GM19043 (cell line): ENCODE results near the gene SPTAN1.

Experiments
- ATAC-seq: cut with Tn5 transposase; IDR thresholded peaks from one replicate; pipeline ENCODE4 v1.9.1; 2021; ENCODE audit warnings: low read depth; ENCODE audit not compliant: unreplicated experiment

SPTAN1 gene

DNA sequence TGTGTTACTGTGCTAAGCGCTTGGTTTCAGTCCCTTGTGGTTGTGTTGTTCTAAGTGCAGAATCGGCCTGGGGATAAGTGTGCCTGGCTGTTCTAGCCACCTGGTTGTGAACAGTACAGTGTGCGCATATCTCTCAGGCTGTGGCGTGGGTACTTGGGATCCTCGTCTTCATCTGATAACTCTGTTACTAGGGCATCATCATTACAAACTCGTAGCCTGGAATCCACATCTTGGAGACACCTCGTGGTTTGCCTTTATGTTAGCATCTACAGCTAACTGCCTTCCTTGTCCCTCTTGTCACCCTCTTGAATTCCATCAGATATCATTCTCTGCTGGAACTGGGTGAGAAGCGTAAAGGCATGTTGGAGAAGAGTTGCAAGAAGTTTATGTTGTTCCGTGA, 41.5 kb downstream of the SPTAN1 start:
- ATAC-seq = no peak

DNA sequence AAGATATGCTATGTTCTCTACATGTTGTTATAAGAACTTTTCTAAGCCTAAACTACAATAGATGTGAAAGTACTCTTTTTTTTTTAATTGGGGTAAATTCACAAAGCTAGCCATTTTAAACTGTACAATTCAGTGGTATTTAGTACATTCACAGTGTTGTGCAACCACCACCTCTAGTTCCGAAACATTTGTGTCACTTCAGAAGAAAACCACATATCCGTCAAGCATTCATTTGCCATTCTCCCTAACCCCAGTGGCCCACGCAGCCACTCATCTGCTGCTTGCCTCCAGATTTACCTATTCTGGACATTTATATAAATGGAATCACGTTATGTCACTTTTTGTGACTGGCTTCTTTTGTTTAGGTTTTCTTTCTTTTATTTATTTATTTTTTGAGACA, 43.1 kb downstream of the SPTAN1 start:
- ATAC-seq = no peak

DNA sequence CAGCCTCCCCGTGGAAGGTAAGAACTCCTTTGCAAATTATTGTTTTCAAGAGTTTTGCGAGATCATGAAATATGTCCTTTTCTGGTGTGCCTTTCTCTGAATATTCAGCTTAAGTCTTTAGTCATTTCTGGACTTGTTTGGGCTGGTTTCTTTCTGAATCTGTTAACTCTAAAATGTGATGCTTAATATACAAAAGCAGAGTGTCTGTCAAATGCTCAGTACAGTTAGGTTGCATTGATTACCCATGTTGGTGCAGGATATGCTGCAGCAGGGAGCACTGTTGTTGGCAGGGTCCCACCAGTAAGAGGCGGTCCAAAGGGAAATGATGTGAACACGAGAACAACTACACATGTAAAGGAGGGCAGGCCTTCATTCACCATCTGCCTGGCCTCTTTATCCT, 47.7 kb downstream of the SPTAN1 start:
- no peak for ATAC-seq

DNA sequence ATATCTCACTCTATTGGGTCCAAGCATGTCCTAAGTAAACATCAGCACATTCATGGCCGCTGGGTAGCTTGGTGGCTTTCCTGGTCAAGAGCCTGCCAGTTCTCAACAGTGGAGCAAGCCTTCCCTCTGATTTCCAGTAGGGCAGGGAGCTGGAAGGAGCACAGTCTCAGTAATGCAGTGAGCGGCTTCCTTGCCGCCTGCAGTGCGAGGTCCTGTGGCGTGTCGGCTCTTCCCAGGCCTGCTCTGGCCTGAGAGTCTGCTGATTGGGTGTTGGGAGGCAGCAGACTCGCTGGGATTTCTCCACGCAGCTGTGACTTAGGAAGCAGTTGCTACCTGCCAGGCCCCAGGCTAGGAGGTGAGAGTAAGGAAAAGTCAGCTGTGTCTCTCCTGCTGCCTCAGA, 51.3 kb downstream of the SPTAN1 start:
- no peak for ATAC-seq

DNA sequence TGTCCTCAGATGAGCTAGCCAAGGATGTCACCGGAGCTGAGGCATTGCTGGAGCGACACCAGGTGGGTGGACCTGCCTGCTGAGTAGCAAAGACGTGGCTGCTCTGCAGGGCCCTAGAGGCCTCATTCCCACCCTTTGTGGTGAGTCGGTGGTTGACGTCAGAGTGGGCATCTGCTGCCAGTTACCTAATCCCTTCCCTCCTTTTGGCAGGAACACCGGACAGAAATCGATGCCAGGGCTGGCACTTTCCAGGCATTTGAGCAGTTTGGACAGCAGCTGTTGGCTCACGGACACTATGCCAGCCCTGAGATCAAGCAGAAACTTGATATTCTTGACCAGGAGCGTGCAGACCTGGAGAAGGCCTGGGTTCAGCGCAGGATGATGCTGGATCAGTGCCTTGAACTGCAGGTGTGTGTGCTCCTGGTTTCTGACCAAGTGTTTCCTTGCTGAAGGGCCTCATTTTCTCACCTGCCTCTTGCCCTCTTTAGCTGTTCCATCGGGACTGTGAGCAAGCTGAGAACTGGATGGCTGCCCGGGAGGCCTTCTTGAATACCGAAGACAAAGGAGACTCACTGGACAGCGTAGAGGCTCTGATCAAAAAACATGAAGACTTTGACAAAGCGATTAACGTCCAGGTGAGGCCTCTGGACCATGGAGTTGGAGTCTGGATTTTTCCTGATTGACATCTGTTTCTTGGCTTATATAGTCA, 55.4 kb downstream of the SPTAN1 start:
- no peak for ATAC-seq

DNA sequence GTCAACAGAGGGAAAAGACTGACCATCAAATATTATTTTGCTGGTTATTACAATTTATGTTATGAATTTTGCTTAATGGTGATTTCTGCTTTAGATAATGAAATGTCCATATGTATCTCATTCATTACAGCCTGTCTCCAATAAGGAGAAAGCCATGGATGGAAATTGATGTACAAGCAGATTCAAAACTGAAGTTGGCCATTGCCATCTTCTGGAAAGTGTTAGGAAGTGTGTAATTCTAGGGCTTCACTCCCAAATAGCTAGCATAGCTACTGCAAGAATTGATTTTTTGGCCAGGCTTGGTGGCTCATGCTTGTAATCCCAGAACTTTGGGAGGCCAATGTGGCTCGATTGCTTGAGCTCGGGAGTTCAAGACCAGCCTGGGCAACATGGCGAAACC, 58.5 kb downstream of the SPTAN1 start:
- ATAC-seq = no peak

DNA sequence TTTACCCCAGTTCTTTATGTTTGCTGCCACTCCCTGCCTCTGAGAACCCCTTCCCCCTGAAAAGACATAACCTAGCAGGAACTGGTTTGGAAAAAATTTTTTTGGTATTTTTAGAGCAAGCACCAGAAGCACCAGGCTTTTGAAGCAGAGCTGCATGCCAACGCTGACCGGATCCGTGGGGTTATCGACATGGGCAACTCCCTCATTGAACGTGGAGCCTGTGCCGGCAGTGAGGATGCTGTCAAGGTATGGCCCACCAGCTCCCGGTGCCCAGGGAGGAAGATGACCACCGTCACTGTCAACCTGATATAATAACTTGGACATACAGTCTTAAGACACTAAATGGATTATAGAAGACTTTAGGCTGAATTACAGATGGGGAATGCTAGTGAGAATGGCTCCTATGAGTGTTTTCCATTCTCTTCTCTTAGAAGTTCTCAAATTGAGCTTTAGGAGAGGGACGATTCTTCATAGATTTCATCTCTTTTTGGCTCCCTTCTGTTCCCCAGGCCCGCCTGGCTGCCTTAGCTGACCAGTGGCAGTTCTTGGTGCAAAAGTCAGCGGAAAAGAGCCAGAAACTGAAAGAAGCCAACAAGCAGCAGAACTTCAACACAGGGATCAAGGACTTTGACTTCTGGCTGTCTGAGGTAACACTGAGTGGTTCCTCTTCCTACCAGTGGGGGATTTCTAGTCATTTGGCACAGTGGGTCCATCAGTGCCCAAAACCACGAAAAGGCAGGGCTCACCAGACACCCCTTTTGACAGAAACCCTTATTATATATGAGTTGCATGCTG, 59.4 kb downstream of the SPTAN1 start:
- no peak for ATAC-seq

DNA sequence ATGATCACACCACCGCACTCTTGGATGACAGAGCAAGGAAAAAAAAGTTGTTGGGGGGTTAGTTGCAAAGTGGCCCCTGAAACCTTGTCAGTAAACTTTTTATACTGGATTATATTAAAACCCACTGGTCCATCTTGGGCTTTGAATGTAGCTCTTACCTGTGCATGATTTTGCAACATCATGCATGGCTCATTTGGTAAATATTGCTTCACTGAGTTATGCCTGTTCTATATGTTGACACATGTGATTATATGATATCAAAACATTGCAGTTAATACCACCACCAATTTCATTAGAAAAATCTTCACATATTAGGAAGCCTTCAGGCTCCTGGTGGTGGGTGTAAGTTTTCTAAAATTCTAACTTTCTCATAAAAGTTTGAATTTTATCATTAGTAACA, 62.3 kb downstream of the SPTAN1 start:
- ATAC-seq = no peak

DNA sequence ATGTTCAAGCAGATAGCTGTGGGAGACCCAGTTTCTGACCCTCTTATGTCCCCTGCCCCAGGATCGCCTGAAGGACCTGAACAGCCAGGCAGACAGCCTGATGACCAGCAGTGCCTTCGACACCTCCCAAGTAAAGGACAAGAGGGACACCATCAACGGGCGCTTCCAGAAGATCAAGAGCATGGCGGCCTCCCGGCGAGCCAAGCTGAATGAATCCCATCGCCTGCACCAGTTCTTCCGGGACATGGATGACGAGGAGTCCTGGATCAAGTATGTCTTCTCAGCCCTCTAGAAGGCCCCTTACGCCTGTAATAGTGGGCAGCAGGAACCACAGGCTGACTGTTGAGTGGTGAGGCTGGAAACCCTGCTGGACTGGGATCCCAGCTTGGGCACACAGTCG, 63.2 kb downstream of the SPTAN1 start:
- ATAC-seq = no peak

DNA sequence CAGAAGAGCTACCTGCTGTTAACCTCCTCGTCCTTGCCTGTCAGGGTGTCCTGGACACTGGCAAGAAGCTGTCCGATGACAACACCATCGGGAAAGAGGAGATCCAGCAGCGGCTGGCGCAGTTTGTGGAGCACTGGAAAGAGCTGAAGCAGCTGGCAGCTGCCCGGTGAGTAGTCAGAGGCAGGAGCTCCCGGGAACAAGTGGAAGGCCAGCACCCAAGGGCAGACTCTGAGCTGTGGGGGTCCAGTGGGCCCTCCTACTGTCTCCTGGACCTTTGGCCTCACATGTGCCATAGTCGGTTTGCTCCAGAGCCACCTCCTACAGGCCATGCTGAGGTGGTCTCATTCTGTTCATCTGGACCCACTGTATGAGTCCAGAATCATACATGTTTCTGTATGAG, 65.6 kb downstream of the SPTAN1 start:
- ATAC-seq = no peak

DNA sequence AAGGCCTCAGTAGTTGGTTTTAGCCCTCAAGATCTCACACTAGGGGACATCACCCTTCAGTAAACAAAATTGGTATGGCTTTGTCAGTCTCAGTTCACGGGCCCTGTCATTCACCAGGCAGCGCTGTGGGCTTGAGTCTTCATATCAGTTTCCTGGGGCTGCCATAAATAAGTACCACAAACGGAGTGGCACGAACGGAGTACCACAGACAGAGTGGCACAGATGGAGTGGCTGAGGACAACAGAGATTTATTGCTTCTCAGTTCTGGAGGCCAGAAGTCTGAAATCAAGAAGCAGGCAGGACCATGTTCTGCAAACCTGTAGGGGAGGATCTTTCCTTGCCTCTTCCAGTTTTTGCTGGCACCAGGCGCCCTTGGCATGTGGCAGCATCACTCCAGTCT, 66.7 kb downstream of the SPTAN1 start:
- no peak for ATAC-seq

DNA sequence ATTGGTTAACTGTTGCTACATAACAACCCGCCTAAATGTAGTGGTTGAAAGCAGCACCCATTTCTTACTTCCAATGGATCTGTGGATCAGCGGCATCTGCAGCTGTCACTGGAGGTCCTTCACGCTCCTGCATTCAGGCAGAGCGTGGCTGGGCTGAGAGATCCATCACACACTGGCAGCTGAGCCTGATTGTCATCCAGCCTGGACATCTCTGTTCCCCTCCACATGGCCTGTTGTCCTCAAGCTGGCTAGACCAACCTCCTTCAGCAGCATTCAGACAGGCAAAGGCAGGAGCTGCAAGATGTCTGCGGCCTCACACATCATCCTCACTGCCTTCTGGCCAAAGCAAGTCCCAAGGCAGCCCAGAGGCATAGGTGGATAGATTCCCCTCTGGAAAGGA, 67.4 kb downstream of the SPTAN1 start:
- no peak for ATAC-seq

DNA sequence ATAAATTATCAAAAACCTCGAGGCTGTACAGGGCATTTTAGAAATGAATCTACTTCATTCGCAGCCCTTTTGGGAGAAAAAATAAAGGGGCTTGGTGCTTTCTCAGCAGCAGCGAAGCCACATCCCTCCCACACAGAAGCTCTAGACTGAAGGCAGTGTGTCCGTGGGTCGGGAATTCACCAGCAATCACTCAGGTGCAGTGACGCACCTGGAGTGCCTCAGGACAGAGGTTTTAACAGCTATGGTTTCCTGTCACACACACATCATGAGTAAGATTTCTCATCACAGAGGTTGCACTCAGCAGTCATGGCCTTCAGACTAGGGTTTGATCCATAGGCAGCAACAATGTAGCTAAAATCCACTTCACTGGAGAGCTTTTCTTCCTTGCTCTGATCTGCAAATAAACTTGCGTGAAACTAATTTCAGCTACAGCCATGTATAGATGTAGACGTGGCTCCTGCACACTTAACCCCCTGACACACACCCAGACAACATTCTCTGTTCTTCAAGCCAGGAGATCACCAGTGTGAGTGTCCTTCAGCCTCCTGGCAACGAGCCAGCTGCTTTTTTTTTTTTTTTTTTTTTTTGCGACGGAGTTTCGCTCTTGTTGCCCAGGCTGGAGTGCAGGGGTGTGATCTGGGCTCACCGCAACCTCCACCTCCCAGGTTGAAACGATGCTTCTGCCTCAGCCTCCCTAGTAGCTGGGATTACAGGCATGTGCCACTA, 69.5 kb downstream of the SPTAN1 start:
- ATAC-seq = no peak

DNA sequence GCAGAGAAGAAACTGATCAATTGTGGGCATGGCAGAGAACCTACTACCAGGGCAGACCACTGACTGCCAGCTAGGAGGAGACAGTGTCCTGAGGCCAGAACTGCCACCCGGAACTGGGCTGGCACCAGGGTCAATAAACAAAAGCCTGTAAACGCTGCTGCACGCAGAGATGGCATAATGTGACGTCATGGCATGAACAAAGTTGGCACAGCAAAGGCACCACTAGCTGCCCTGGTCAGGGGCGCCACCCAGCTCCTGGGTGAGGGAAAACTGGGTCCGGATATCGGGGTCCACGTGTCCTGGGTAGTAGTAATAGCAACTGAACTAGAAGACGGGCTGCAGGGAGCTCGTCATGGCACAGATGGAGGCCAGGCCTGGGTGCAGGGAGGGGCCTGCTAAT, 72.2 kb downstream of the SPTAN1 start:
- ATAC-seq = no peak

DNA sequence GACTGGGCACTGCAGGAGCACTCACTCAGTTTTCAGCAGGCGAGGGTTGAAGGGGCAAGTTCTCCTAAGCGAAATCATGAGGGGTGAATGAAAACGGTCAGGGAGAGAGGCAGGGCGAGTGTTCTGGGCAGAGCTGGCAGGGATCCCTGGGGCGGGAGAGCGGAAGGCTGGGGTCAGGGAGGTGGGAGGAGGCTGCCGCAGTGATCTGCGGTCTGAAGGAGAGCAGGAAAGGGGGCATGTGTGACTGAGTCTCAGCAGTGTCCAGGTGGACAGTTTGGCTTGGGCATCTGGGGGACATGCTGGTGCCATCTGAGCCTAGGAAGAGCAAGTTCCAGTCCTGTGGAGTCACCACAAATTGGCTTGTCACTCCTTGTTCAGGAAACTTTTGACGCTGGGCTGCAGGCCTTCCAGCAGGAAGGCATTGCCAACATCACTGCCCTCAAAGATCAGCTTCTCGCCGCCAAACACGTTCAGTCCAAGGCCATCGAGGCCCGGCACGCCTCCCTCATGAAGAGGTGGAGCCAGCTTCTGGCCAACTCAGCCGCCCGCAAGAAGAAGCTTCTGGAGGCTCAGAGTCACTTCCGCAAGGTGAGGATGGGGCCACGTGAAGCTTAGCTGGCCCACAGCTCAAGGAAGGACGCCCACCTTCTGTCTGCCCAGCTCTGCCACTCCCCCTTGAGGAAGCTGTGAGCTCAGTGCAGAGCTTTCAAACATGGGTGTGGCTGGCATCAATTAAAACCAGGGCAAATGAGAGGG, 73.2 kb downstream of the SPTAN1 start:
- no peak for ATAC-seq

DNA sequence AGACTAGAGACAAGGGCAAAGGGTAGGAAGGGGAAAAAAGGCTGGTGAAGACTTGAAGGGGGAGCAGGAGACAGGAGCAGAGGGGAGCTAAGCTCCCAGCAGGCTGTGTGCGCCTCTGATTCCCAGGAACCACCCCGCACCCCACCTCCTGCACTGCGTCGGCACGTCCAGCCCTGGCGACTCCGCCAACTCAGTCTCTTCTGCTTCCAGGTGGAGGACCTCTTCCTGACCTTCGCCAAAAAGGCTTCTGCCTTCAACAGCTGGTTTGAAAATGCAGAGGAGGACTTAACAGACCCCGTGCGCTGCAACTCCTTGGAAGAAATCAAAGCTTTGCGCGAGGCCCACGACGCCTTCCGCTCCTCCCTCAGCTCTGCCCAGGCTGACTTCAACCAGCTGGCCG, 73.8 kb downstream of the SPTAN1 start:
- no peak for ATAC-seq

DNA sequence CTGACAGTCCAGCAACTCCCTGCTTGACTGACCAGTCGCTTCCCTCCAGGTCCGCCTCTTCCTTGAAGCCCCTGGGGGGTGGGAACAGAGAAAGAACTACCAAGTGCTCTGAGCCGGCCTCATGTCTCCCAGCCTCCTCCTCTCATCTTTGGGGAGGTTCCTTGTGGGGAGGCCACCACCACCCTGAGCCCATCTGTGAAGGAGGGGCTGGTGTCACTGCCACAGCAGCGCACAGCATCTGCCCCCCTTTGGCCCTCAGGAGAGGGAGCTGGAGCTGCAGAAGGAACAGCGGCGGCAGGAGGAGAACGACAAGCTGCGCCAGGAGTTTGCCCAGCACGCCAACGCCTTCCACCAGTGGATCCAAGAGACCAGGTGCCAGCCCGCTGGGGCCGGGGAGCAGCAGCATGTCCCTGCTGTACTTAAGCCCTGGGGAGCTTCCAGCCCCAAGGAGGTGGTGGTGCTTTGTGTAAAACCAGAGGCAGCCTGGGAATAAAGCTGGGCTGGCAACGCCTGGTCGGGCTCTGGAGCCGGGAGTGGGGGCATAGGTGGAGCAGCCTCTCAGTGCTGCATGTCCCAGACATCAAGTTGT, 74.8 kb downstream of the SPTAN1 start:
- no peak for ATAC-seq

DNA sequence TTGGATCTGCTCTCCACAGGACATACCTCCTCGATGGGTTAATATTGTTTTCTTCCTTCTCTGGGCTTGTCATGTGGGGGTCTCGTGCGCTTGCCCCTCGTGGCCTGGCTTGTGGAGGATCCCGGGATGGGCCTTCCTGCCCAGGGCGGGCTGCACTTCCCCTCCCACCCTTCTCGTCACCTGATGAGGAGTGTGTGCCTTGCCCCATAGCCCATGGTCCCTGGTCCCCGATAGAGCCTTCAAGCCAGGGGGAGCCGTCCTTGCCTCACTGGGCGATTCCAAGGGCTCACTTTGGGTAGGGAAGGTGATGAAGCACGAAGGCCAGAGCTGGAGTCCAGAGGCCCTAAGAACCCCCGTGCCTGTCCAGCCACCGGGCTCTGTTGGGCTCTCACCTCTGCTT, 75.5 kb downstream of the SPTAN1 start:
- ATAC-seq = no peak

DNA sequence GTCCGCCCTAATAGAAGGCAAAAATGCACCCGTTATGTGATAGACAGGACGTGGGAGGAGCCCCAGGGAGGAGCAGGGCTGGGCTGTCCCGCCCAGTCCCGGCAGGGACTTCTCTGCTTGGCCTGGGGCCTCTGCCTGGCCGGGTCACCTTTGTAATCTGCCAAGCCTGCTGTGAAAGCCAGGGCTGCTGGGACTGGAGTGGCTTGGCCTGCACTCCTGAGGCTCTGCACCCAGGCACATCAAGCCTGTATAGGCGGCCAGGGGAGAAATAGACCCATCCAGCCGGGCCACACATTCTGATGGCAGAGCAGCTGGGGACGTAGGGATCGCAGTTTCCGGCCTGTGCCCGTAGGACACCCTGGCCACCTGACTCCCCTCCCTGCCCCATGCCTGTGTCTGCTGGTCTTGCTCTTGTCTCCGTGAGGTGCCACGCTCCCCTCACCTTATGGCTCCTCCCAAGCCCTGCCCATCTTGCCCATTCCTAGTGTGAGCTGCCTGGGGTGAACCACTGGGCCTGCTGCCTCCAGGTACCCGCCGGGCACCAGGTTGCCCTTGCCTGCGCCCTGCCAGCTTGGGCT, 76.2 kb downstream of the SPTAN1 start:
- ATAC-seq = no peak

DNA sequence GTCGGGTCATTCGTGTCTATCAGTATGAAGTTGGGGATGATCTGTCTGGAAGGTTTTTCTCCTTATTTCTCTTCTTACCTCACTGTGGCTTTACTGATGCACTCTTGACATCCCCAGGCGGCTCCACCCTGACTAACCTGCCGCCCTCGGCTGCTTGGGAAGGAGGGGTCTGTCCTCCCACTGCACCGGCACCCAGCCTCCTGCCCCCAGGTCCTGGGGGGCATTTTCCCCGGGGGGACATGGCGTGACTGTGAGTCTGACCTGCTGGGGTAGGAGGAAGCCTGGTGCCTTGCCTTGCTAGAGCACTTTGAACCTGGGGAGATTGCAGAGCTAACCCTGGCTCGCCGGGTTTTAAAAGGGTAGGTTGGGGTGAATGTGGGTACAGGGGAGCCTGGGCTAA, 76.7 kb downstream of the SPTAN1 start:
- no peak for ATAC-seq
